ENCODE results near the gene MED15.

MED15 gene

DNA sequence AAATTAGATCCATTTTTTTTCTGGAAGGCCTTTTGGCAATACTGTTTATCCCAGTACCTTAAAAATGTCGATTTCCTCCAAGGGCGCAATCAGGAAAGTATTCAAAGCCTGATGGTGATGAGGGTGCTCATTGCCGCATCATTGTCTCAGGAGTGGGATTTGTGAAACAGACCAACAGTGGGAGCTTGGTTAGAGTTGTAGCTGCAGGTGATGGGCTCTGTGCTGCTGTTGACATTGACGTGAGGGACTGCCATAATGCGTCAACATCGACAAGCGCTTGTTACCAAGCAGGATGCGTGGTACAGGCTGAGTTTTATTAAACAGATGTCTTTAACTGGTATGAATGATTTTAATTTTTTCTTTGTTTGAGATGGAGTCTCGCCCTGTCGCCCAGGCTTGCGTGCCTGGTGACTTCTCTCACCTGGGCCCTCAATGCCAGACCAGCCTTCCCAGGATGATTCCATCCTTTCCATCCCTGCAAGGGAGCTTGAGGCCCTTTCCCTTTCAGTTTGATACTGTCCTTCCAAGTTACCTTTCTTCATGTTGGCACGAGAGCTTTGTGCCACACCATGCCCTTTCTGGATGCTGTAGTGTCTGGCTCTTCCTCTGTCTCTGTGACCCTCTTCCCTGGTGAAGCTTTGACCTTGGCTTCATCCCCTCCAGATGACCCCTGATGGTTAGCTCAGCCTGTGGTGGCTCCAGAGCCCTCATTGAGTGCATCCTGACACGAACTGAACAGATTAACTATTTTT is 10.6 kb downstream of the MED15 start:
- TF ChIP-seq GATA3 (IDR thresholded peaks at IDR 0.05; ENCODE audit: low read depth, low read length), result no peak
- TF ChIP-seq GATA2 (IDR thresholded peaks at IDR 0.05; ENCODE audit: low read depth, low read length), result no peak

DNA sequence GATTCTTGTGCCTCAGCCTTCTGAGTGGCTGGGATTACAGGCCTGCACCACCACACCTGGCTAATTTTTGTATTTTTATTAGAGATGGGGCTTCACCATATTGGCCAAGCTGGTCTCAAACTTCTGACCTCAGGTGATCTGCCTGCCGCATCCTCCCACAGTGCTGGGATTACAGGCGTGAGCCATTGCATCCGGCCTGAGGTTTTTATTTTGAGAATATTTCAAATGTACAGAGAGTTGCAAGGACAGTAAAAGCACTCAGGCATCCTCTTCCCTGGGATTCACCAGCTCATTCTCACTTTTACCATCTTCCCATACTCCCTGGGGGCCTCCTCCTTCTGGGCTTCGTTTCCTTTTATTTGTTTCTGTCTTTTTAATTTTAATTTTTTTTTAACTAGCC is 12.1 kb downstream of the MED15 start:
- TF ChIP-seq GATA3 (IDR thresholded peaks at IDR 0.05; ENCODE audit: low read depth, low read length) (no peak), GATA2 (IDR thresholded peaks at IDR 0.05; ENCODE audit: low read depth, low read length) (no peak)

DNA sequence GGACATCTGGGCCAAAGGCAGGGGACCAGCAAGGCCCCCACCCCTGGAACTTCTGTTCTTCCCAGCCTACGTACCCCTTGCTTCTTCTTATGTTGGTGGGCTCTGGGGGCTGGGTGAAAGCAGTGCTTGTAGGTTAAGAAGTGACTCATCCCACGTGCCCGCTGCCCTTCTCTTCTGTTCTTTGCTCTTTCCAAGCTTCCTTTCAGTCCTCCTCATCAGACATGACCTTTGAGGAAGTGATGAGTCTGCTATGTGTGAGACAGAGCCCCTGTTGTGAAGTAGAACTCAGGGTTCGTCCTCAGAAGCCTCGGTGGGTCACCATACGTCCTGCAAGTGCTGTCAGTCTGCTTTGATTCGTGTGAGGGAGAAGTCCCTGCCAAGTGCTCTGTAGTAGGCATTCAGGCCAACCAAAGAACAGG is 12.7 kb downstream of the MED15 start:
- TF ChIP-seq GATA2 (IDR thresholded peaks at IDR 0.05; ENCODE audit: low read depth, low read length) (no peak), GATA3 (IDR thresholded peaks at IDR 0.05; ENCODE audit: low read depth, low read length) (no peak)

DNA sequence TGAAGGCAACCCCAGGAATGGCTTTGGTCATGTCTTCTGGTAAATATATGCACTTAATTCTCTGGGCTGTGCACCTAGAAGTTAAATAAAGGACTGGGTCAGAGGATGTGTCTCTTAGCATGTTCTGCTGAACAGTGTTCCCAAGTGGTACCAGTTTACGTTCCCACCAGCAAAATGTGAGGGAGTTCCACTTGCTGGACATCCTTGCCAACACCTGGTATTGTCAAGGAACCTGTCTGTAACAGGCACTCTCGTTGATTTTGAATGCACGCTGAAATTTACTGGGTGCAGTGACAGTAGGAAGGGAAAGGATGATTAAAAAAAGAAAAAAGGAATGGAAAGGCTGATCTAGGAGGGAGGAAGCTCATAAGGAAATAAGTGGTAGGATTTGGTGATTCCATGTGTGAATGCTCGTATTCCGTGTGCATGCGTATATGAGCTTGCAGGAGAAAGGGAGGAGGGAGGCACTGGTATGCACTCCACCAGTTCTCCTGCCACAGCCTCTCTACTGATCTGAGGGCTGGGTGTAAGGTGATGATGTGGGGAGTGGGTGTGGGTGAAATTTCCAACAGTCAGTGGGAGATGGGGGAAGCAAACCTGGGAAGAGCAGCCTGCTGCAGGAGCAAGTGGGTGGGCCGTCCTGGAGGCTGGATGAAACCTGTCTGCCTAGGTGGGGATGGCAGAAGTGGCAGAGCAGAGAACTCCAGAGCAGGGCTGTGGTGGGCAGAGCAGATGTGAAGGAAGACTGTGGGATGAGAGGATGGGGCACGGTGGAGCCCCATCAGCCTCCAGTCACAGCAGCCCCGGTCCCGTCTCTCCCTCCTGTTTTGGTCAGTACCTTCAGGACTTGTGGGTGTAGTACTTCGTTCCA is 15.0 kb downstream of the MED15 start:
- TF ChIP-seq GATA2 (IDR thresholded peaks at IDR 0.05; ENCODE audit: low read depth, low read length) (no peak), GATA3 (IDR thresholded peaks at IDR 0.05; ENCODE audit: low read depth, low read length) (no peak)

DNA sequence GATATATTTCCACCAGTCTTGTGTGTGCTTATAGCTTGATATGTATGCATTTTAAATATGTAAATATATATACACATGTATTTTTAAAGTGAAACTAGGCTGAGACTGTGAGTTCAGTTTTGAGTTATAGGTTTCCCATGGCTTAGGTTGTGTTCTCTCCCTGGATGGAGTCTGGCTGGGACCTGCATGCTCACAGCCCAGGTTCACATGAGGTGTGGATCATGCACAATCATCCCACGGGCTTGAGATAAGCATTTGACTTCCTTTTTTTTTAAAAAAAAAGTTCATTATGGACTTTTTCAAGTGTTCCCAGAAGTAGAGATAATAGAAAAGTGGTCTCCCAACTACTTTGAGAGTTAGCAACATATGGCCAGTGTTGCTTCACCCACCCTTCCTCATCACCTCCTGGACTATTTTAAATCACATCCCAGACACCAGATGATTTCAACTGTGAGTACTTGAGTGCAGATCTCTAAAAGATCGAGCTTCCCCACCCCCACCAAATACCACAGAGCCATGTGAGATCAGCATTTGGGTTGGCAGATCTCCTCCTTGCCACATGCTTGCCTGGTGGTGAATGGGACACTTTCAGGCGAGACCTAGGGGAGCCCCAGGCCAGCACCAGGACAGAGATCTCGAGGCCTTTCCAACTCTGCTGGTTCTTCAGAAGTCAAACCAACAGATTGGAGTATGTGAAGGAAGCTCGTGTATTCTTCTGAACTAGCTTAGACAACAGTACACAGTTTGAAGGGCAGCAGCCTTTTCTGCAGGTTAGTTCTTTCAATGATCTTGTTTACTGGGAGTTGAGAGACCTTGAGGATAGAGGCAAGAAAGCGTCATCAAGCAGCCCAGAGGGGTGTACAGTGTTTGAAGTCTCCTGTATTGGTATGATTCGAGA is 15.9 kb downstream of the MED15 start:
- TF ChIP-seq GATA2 (IDR thresholded peaks at IDR 0.05; ENCODE audit: low read depth, low read length) (no peak), GATA3 (IDR thresholded peaks at IDR 0.05; ENCODE audit: low read depth, low read length) (no peak)

DNA sequence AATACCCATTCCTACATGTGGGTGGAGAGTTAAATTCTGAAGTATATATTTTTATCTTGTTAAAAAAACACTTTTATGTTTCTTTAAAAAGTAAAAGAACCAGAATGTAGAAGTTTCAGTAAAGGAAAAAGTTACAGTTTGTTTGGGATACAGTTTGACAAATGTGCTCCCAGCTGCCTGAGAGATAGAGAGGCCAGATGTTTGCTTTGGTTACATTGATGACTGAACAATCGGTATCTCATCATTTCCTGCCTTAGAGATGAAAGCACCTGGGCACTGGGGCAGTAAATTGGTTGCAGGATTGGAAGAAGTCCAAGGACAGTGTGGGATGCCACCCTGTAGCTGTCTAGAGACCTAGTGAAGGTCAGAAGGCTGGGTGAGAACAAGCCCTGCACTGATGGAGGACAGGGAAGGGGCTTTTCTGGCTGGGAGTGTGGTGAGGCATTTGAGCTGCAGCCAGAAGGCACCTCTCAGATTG is 16.6 kb downstream of the MED15 start:
- no peak for TF ChIP-seq GATA3 (IDR thresholded peaks at IDR 0.05; ENCODE audit: low read depth, low read length)
- no peak for TF ChIP-seq GATA2 (IDR thresholded peaks at IDR 0.05; ENCODE audit: low read depth, low read length)

DNA sequence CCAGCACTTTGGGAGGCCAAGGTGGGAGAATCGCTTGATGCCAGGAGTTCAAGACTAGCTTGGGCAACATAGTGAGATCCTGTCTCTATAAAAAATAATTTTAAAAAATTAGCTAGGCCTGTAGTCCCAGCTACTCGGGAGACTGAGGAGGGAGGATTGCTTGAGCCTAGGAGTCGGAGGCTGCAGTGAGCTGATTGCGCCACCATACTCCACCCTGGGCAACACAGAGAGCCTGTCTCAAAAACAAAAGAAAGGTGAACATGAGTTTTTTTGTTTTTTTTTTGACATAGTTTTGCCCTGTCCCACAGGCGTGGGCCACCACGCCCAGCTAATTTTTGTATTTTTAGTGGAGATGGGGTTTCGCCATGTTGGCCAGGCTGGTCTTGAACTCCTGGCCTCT is 17.6 kb downstream of the MED15 start:
- no peak for TF ChIP-seq GATA2 (IDR thresholded peaks at IDR 0.05; ENCODE audit: low read depth, low read length)
- TF ChIP-seq GATA3 (IDR thresholded peaks at IDR 0.05; ENCODE audit: low read depth, low read length), result no peak

DNA sequence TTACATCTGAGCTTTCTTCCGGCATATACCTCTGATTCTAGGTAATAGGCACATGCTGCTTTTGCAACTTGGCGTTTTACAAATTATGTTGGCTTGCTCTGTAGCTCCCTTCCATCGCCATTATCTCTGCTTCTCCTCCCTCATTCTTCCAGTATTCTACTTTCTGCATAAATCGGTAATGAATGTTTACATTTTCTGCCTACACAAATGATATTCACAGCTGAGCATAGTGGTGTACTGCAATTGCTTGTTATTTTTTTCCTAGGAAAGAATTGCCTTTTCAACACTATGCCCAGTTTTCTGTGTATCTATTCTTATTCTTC is 18.9 kb downstream of the MED15 start:
- TF ChIP-seq GATA2 (IDR thresholded peaks at IDR 0.05; ENCODE audit: low read depth, low read length) (no peak), GATA3 (IDR thresholded peaks at IDR 0.05; ENCODE audit: low read depth, low read length) (no peak)

DNA sequence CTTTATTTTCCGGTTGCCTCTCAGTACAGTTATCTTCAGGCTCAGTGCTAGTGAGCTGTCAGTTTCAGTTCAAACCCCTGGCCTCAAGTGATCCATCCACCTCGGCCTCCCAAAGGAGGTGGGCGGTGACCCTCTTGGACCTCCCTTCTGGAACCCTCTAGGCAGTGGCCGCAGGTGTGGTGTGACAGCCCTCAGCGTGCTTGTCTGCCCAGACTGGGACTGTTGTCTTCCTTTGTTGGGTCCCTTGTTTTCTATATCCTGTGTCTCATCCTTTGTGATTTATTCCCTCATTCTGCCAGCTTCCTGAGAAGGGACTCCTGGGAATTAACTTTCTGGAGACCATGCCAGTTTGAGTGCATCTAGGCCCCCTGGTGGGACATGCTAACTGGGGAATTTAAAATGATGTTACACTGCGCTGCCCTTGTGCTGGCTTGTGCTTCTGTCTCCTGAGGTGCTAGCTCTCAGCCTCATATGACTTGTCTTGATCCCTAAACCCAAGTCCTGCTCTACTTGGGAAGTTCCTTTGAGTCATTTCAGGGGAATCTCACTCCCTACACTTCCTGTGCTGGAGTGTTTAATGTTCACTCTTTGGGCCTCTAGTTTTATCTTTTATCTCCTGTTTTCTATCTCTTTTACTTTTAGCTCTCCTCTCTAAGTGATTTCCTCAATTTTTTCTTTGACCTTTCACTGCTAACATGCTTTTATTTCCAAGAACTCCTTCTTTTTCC is 19.4 kb downstream of the MED15 start:
- TF ChIP-seq GATA3 (IDR thresholded peaks at IDR 0.05; ENCODE audit: low read depth, low read length) (no peak), GATA2 (IDR thresholded peaks at IDR 0.05; ENCODE audit: low read depth, low read length) (no peak)

DNA sequence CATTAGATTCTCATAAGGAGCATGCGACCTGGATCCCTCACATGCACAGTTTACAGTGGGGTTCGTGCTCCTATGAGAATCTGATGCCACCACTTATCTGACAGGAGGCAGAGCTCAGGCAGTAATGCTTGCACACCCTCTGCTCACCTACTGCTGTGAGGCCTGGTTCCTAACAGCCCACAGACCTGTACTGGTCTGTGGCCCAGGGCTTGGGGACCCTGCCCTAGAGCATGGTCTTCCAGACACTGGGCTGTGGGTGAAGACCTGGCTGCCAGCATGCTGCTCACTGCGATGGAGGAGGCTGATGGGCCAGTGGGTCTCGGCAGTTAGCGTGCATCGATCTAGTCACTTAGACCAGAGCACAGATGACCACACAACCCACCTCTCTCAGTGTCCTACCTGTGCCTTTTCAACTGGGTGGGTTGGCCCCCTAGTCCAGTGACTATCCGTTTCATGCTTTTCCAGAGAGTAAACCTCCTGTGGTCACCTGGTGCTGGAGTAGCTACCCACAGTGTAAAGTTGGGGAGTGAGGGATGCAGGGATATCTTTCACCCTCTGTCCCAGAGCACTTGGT is 21.1 kb downstream of the MED15 start:
- TF ChIP-seq GATA3 (IDR thresholded peaks at IDR 0.05; ENCODE audit: low read depth, low read length), result no peak
- TF ChIP-seq GATA2 (IDR thresholded peaks at IDR 0.05; ENCODE audit: low read depth, low read length), result no peak

DNA sequence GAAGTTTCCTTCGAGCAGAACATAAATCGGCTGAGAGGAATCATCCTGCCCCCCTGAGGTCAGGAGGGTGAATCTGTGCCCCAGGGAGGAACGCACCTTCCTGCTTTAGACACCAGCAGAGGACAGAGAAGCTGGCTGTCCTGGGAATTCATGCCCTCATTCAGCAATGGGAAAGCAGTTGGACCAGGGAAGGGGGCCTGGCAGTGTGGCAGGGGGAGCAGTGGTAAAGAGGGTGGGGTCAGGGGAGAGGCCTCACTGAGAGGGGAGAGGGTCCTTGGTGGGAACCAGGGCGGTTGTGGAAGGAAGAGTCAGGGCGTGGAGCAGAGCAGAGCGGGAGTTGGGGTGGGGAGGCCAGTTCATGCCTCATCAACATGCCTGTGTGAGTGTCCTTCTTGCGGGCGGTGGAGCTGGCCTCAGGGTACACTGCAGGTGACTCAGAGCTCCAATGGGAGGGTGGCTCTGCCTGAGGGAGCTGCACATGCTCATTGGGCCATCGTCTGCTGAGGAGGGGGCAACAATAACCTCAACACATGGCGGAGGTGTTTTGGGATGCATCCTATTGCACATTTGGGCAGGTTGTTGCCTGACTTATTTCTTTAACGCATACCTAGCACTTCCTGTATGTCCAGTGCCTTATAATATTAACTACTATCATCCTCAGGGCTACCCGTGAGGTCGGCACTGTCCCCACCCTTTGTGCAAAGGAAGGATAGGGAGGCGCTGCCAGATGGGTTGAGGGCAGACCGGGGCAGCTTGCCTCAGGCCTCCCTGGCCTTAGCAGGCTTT is 23.2 kb downstream of the MED15 start:
- TF ChIP-seq GATA2 (IDR thresholded peaks at IDR 0.05; ENCODE audit: low read depth, low read length) (no peak), GATA3 (IDR thresholded peaks at IDR 0.05; ENCODE audit: low read depth, low read length) (no peak)

DNA sequence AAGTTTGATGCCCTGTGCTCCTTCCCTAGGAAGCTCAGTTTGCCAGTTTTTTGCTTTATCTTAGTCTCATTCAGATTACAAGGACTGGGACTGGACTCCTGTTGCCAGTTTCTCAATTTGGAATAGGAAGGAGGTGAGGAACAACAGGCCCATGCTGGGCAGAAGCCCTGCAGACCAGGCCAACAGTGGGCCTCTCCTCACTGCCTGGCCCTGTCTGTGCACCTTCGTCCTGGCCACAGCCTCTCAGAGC is 23.7 kb downstream of the MED15 start:
- TF ChIP-seq GATA2 (IDR thresholded peaks at IDR 0.05; ENCODE audit: low read depth, low read length), result no peak
- TF ChIP-seq GATA3 (IDR thresholded peaks at IDR 0.05; ENCODE audit: low read depth, low read length), result no peak

Measured in SH-SY5Y (cell line).